NCI-H1694 (cell line): Measurements from ENCODE around the gene ASCL3.
"Not testable (repeated sequence)": the region's sequence is repeated elsewhere in the genome, so short reads cannot be mapped to it uniquely, and the experiment has no call there.

Experiments used
- DNase-seq: peaks from one replicate; lab custom pipeline; 2025; lab: John Stamatoyannopoulos, UW

ASCL3 gene

DNA sequence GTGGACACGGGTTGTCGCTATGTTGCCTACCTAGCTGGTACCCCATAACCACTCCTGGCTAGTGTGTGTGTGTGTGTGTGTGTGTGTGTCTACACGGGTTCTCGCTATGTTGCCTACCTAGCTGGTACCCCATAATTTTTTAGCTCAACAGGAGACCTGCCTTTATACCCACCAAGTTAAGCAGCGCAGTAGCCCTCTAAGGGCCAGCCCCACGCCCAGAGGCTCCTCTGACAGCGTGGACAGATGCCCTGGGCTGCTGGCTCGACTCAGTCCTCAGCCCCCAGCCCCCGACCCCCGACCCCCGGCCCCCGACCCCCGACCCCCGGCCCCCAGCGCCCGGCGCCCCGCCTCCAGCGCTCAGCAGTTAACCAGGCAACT, 32.2 kb downstream of the ASCL3 start:
- no peak for DNase-seq

DNA sequence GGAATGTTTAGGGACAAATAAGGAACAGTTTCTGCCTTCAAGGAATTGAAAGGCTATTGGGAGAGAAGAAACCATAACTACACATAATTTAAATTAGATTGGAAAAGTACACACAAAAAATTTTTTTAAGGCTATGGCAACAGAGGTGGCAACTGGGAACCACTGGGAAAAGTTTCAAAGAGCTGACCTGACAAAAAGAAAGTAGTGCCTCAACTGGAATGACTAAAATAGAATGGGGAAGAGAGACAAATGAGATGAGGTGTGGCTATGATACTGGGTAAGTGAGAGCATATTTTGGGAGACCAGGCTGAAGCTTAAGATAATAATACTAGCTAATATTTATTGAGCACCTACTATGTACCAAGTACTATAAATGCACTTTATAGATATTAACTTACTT, 34.7 kb downstream of the ASCL3 start:
- no peak for DNase-seq

DNA sequence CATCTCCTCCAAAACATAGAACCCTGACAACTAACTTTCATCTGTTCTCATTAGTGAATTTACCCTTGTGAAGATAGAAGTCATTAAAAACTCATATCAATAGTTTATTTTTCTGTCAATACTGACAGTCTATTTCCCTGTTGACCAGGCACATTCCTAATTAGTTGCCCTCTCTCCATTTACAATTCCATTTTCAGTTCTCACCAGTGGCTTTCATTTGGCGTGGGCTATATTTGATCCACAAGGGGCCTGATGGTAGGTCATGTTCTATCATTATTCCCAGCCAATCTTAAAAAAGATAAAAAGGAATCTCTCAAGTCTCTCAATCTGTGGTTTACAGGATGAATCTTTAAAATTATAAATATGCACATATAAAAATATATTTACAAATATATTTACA, 35.7 kb downstream of the ASCL3 start:
- DNase-seq = no peak

DNA sequence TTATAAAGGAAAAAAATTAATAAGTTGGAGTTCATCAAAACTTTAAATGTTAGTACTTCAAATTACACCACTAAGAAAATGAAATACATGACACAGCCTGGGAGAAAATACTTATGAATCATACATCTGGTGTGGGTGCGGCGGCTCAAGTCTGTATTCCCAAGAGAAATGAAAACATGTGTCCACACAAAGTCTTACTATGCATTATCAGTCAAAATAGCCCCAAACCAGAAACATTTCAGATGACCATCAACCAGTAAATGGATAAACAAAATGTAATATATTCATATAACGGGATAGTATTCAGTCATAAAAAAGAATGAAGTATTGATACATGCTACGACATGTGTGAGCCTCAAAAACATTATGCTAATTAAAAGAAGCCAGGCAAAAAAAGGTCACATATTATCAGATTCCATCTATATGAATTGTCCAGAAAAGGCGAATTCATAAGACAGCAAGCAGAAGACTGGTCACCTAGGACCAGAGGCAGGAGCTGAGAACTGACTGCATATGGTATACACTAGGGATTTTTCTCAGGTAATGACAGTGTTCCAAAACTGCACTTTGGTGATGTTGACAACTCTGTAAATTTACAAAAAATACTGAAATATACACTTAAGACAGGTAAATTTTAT, 37.2 kb downstream of the ASCL3 start:
- no peak for DNase-seq

DNA sequence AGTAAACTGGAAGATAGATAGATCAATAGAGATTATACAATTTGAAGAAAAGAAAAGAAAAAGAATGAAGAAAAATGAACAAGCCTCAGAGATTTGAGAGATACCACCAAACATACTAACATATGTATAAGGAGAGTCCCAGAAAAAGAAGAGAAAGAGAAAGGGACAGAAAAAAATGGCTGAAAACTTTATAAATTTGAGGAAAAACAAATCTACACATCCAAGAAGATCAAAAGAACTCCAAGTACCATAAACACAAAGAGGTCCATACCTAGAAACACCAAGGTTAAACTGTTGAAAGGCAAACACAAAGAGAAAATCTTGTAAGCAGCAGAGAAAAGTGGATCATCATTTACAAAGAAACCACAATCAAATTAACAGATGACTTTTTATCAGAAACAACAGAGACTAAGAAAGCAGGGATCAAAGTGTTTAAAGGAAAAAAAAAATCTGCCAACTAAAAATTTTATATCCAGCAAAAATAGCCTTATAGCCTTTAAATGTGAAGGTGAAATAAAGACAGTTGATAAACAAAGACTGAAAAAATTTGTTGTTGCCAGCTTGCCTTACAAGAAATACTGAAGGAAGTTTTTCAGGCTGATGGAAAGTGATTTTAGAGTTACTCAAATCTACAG, 43.6 kb downstream of the ASCL3 start:
- no peak for DNase-seq

DNA sequence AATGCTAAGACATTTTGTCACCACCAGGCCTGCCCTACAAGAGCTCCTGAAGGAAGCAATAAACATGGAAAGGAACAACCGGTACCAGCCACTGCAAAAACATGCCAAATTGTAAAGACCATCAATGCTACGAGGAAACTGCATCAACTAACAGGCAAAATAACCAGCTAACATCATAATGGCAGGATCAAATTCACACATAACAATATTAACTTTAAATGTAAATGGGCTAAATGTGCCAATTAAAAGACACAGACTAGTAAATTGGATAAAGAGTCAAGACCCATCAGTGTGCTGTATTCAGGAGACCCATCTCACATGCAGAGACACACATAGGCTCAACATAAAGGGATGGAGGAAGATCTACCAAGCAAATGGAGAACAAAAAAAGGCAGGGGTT, 51.6 kb downstream of the ASCL3 start:
- DNase-seq = not testable (repeated sequence)
